Glutamatergic neuron (in vitro differentiated cells): ENCODE measurements around the gene ZNF462. TPM values are rescaled to one million over a fixed set of nuclear protein-coding genes. Genes with fewer than 3 reads are reported as not detected.
A peak's percentile ranks its signal among the peaks of the same experiment; 100 is the strongest.

Experiments
- DNase-seq: peaks from one replicate; pipeline ENCODE4 v3.0.0; 2022
- H3K27ac Mint-ChIP-seq: one replicate; pipeline ENCODE4 v1.8.0; 2020; ENCODE audit warnings: mild to moderate bottlenecking, mixed read lengths, inconsistent platforms; ENCODE audit not compliant: unreplicated experiment
- H3K27me3 Mint-ChIP-seq: one replicate; pipeline ENCODE4 v1.8.0; 2020; ENCODE audit warnings: mild to moderate bottlenecking, moderate library complexity, mixed read lengths, inconsistent platforms; ENCODE audit not compliant: unreplicated experiment
- H3K36me3 Mint-ChIP-seq: one replicate; pipeline ENCODE4 v1.8.0; 2020; ENCODE audit warnings: mild to moderate bottlenecking, mixed read lengths, inconsistent platforms; ENCODE audit not compliant: unreplicated experiment
- H3K4me1 Mint-ChIP-seq: one replicate; pipeline ENCODE4 v1.8.0; 2020; ENCODE audit warnings: mild to moderate bottlenecking, low read depth, mixed read lengths, inconsistent platforms; ENCODE audit not compliant: unreplicated experiment
- H3K4me3 Mint-ChIP-seq: one replicate; pipeline ENCODE4 v1.8.0; 2020; ENCODE audit warnings: mild to moderate bottlenecking, mixed read lengths, inconsistent platforms; ENCODE audit not compliant: unreplicated experiment
- H3K9me3 Mint-ChIP-seq: one replicate; pipeline ENCODE4 v1.8.0; 2020; ENCODE audit warnings: mild to moderate bottlenecking, moderate library complexity, mixed read lengths, inconsistent platforms; ENCODE audit not compliant: unreplicated experiment
- CTCF ChIP-seq: fragments of 200-600 bp; sonication (generic); IDR thresholded peaks from one replicate; pipeline ENCODE4 v1.5.0; 2021; ENCODE audit not compliant: partially characterized antibody, unreplicated experiment
- total RNA-seq: library from RNA; stranded (reverse); fragmentation: NEBNext Ultra II Directional; extraction: Animal tissue kit (Norgen Biotek cat#: 25700); gene quantifications from one replicate; pipeline ENCODE4 v1.2.1, GENCODE V29; 2021; ENCODE audit not compliant: unreplicated experiment

Gene ZNF462
- total RNA-seq, 1 donor from 2014 or later: 259 TPM

GRCh38 chr9:106992186-106992585 lies 129.2 kb downstream of the ZNF462 start:
- TF ChIP-seq CTCF: no peak
- no peak for DNase-seq
- no peak overlapping the region for H3K27ac Mint-ChIP-seq
- H3K9me3 Mint-ChIP-seq: peaks cover 2% of the 10 kb centered on the region
- no peak overlapping the region for H3K4me3 Mint-ChIP-seq
- H3K4me1 Mint-ChIP-seq: no peaks in the 10 kb centered on the region
- H3K27me3 Mint-ChIP-seq: no peaks in the 10 kb centered on the region
- H3K36me3 Mint-ChIP-seq: peaks cover 15% of the 10 kb centered on the region

- Mint-ChIP-seq H3K9me3 (peaks cover 2% of the 10 kb centered on the region), H3K4me1 (no peaks in the 10 kb centered on the region), H3K36me3 (peaks cover 9% of the 10 kb centered on the region), H3K27ac (no peak overlapping the region), H3K27me3 (no peaks in the 10 kb centered on the region), H3K4me3 (no peak overlapping the region)
- TF ChIP-seq CTCF: no peak
- no peak for DNase-seq
Measured at GRCh38 chr9:106993603-106994002, 130.6 kb downstream of the ZNF462 start.

GRCh38 chr9:106994463-106994862 lies 131.5 kb downstream of the ZNF462 start:
- TF ChIP-seq CTCF: no peak
- Mint-ChIP-seq H3K36me3 (peaks cover 9% of the 10 kb centered on the region), H3K4me3 (no peak overlapping the region), H3K27me3 (no peaks in the 10 kb centered on the region), H3K27ac (no peak overlapping the region), H3K9me3 (peaks cover 2% of the 10 kb centered on the region), H3K4me1 (no peaks in the 10 kb centered on the region)
- DNase-seq: no peak

GRCh38 chr9:107000218-107000617 lies 137.3 kb downstream of the ZNF462 start:
- peaks cover 25% of the 10 kb centered on the region for H3K4me1 Mint-ChIP-seq
- peak overlapping the region; percentile 34 for H3K27ac Mint-ChIP-seq
- no peak for TF ChIP-seq CTCF
- DNase-seq: no peak
- H3K4me3 Mint-ChIP-seq: no peak overlapping the region
- no peaks in the 10 kb centered on the region for H3K27me3 Mint-ChIP-seq
- H3K9me3 Mint-ChIP-seq: peaks cover 7% of the 10 kb centered on the region
- peaks cover 4% of the 10 kb centered on the region for H3K36me3 Mint-ChIP-seq

- Mint-ChIP-seq H3K4me3 (no peak overlapping the region), H3K27ac (no peak overlapping the region), H3K9me3 (peaks cover 7% of the 10 kb centered on the region), H3K4me1 (peaks cover 36% of the 10 kb centered on the region), H3K36me3 (peaks cover 19% of the 10 kb centered on the region), H3K27me3 (no peaks in the 10 kb centered on the region)
- no peak for DNase-seq
- TF ChIP-seq CTCF: no peak
Measured at GRCh38 chr9:107005201-107005600, 142.2 kb downstream of the ZNF462 start.
